NCI-H2107 treated with DMSO at 0.1 percent for 48 hours (cell line): ENCODE measurements around the gene FAM156B.
"Not testable (repeated sequence)": the region's sequence is repeated elsewhere in the genome, so short reads cannot be mapped to it uniquely, and the experiment has no call there.

Source experiments
- DNase-seq: peaks from one replicate; lab custom pipeline; 2025; ENCODE audit not compliant: unreplicated experiment; lab: John Stamatoyannopoulos, UW

FAM156B gene, protein sequence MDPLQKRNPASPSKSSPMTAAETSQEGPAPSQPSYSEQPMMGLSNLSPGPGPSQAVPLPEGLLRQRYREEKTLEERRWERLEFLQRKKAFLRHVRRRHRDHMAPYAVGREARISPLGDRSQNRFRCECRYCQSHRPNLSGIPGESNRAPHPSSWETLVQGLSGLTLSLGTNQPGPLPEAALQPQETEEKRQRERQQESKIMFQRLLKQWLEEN

DNA sequence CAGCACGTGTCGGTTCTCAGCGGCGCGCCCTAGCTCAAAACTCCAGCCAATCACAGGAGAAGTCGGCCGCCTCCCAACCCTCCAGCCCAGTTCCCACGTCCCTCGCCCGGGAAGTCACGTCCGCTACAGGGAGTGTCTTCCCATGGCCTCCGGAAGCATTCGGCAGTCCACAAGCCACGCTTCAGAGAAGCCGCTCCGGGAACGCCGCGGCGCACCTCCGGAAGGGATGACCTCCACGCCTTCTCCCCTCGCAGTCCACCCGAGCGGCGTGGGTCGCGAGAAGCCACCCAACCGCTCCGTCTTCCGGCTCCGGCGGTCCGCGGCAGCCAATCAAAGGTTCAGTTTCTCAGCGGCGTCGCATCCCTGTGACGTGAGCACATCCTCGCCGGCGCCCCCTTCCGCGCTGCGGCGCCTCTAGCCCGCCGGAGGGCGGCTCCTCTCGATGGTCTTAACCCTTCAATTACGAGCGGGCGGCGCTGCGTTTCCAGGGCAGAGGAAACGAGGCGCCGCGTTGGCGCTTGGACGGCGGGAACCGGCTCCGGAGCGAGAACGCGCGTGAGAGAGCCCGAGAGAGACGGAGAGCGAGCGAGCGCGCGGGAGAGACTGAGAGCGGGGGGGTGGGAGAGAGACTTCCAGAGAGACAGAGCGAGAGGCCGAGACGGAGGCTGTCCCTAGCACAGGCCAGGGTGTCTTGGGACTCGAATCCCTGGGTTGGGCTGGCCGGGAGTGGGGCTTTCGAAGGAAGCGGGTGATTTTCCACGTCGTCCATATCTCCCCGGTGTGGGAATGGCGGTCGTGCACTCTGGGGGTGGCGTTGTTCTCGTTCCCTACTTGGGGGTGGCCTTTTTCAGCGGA is at the start of gene FAM156B:
TSS of gene FAM156B (plus strand) at position 476 of the 855 bp plus-strand sequence. CDS start 9,896 bp downstream, outside the sequence.
- DNase-seq: not testable (repeated sequence)

DNA sequence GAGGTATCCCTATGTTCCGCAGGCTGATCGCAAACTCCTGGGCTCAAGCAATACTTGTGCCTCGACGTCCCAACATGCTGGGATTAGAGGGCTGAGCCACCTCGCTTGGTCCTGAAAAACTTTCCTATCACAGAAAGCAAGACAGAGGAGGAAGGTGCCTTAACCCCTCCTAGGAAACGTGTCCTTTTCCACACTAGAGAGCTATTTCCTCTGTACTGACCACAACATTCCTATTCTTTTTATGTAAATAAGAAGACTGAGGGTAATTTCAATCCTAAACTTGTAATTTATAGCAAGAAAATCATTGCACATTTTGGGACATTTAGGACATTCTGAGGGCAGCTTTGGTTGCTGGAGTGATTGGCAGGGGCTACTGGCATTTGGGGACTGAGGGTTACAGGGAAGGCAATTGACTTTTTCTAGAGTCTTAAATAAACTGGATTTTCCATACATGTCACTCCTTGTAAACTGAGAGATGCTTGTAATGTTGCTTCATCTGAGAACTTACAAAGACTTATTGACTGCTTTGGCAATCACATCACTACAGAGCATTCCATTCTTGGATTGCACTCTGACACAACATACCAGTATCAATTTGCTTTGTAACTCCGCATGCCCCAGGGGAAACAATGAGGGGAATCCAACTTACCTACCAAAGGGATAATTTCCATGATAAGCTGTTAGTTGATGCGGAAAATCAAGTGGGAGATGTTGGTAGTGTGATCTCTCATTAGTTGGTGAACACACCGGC is 44.8 kb upstream of the FAM156B start:
- no peak for DNase-seq

DNA sequence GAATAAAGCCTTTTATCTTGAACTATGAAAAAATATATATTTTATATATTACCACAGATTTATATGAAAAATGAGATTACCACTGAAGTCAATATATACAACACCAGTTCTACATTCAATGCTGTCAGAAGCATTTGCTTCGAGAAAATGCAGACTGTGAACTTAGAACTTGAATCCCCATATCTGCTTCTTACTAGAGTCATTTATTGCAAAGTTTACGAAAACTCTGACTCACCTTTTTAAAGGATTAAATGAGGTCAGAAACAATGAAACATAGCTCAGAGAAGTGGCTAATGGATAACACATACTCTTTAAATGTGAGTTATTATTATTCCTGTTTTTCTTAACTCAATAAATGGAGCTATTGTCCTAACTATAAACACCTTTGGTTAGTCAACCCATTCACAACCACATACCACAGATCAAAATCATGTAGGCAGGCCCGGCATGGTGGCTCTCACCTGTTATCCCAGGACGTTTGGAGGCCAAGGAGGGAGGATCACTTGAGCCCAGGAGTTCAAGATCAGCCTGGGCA is 40.1 kb upstream of the FAM156B start:
- not testable (repeated sequence) for DNase-seq

DNA sequence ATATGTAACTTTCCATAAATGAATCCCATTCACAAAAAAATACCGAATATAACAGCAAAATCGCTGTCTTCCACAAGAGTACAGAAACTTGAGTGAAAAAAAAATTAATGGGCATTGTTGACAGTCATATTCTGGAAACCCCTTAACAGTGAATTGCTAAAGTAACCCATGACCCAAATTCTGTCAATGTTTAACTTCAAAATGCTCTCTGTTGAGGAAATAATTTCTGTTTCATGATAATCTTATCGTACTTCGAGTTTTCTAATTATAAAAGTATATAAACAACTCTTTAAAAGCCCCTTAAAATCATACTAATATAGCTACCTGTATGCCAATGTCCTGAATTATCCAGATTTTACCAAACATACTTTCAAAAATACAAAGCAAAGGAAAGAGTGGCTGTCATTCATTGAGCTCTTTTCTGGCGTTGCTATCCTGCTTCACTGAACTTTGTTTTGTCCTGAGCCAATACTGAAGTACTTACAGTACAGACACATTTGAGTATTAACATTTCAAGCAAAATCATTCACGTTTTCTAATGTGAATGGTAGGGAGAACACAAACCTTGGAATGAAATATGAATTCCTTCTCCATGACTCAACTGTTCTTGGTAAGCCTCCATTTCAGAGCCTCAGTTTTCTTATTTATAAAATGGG is 31.7 kb upstream of the FAM156B start:
- DNase-seq: no peak

DNA sequence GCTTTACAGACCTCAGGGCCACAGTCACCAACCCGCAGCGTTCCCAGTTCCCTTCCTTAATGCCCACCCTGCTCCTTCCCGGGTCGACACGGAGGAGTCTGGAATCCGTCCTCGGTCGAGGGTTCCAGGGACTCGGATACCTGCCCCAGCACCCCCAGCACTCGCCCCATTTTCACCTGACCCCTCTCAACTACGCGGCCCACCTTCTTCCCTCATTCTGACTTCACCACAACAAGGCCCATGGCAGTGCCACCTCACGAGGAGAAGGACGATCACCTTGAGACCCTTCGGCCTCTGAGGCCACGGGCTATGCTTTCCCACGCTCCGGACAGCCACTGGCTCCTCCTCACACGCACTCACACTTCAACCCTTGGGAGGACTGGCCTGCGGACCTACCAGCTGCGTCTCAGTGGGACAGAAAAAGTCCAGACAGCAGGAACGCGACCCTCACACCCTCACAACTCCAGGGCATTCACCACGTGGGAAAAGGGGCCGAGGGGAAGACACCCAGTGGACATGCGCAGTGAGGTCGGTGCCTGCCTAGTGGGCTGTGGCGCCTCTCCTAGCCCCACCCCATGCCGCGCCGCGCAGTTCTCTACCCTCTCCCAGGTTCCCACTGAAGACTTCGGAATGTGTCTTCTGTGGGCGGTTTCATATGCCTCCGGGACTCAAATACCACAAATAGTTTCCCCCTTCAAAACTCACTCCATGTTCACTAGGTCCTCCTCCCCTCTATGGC is 29.4 kb upstream of the FAM156B start, which contains the start of gene XAGE3:
TSS of gene XAGE3 (minus strand) at position 474 of the 739 bp plus-strand sequence. CDS start 950 bp downstream, outside the sequence.
- DNase-seq: no peak

DNA sequence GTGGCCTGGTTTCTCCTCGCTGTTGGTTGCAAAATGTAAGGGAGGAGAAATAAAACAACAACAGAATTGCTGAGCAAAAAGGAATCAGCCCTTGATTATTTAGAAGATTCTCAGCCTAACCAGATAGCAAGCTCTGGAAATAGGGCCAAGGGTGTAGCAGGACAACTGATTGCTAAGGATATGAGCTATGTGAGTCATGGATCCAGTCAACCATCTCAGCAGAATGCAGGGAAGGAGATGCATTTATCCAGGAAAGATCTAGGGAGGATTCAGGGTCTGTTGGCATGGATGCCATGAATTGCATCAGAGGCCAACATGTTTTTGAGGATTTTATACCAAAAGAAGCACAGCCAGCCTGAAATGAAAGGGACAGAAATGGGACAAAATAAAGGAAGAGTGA is 27.1 kb upstream of the FAM156B start:
- DNase-seq: no peak

DNA sequence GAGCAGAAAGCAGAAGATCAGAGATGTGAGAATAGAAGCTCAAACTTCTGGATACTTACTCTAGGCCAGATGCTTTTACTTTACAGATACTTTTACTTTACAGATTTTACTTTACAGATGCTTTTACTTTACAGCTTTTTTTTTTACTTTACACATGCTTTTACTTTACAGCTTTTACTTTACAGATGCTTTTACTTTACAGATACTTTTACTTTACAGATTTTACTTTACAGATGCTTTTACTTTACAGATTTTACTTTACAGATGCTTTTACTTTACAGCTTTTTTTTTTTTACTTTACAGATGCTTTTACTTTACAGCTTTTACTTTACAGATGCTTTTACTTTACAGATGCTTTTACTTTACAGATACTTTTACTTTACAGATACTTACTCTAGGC is 23.3 kb upstream of the FAM156B start:
- DNase-seq: not testable (repeated sequence)

DNA sequence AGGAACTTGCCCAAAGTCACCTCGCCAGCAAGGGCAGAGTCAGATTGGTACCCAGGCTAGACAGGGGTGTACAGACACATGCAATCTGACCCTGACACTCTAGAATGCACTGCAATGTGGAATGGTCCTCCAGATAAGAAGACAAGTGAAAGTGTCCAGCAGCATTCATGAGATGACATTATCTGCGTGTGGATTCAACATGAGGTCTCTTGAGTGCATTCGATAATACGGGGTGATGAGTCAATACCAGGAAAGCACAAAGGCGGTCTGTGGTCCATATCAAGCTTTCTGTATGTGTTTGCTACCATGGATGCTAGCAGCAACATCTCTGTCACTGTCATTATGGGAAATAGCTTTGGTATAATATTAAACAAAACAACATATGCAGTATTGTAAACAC is 22.5 kb upstream of the FAM156B start:
- DNase-seq: no peak

DNA sequence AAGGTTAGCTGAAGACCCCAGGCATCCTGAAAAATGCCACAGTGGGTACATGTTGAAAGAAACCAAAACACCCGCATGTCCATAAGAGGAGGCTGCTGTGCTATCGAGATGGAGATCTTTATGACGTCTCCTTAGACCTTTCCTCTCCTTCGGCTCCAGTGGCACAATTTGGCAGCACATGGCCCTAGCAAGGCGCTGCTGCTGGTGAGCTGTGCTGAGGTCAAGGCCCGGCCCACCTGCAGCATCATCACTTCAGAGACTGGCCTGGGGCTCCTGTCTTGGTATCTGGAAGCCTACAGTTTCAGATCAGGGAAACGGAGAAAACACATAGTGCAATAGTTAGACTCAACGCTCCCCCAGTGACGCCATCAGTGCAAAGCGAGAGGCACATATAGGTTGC is 21.7 kb upstream of the FAM156B start:
- DNase-seq: not testable (repeated sequence)

DNA sequence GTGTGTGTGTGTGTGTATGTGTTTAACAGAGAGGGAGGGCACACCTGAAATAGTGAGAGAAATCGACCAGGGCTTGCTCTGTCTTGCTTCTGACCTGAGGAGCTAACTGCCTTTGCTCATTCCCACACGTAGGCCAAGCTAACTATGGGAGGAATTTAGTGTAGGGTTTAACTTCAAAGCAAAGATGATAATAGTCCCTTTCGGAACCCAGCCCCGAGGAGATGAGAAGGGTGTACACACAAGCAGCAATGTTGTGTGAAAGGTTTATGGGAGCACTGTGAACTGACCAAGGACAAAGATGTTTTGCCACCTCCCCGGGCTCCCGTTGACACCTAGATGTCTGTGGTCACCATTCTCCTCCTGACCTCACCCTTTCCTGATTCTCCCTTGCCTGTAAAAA is 20.7 kb upstream of the FAM156B start:
- not testable (repeated sequence) for DNase-seq

DNA sequence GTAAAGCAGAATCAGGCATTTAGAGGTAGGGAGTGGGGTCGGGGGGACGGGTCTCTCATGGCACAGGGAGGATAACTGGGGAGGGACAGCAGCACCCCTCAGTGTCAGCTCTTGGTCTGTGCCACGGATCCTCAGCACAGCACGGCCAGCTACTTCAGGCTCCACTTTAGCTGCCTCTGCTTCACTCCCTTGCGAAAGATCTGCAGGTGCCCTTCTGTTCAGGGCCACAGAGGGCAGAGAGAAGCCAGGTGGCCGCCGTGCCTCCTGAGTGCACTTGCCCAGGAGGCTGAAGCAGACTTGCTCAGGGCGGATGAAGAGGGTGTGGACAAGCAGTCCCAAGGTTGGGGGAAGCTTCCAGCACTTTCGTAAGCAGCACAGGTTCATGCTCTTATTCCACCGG is 9.7 kb upstream of the FAM156B start:
- DNase-seq: not testable (repeated sequence)

DNA sequence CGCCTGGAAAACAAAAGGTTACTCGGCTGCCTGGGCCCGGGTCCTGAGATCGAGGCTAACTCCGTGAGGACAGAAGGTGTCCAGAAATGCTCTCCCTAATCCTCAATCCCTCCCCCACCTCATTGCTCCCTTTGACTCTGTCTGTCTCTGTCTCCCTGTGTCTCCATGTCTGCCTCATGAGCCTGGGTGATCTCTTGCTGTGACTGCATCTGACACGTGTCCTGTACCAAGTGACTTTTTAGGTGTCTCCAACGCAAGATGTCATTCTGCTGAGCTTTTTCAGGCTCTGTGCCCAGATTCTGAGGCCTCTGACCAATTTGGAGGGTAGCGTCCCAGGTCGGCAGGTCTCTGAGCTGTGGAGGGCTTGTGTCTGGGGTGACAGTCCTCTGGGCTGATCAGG is 9.0 kb upstream of the FAM156B start:
- DNase-seq: not testable (repeated sequence)

DNA sequence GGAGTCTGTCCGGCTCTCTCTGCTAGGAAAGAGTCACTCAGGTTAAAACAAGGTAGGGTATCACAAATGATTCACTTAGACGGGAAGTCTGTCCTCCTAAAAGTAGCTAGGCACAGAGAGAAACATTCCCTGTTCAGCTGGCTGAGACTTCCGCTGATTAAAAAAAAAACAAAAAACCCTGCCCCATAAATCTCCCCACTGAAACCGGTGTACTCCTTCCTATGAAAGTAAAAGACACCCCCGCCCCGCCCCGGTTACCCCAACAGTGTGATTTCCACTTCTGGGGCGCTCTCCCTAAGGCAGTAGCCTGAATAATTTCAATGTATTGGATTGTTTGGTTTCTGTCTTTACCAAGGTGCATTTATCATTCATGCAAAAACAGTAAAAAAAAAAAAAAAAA is 692 bp upstream of the FAM156B start:
- DNase-seq: not testable (repeated sequence)

DNA sequence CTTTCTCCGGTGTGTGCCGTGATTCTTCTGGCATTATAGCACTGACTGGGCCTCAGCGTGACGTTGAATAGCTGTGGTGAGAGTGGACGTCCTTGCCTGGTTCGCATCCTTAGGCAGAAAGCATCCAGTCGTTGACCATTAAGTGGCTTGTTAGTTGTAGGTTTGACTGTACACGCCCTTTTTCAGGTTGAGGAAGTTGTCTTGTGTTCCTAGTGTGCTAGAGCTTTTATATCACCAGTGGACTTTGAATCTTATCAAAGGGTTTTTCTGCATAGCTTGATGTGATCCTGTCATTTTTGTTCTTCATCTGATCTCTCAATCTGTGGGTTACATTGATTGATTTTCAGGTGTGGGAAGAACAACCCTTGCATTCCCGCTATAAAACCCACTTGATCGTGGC is 8.4 kb downstream of the FAM156B start:
- DNase-seq: not testable (repeated sequence)

DNA sequence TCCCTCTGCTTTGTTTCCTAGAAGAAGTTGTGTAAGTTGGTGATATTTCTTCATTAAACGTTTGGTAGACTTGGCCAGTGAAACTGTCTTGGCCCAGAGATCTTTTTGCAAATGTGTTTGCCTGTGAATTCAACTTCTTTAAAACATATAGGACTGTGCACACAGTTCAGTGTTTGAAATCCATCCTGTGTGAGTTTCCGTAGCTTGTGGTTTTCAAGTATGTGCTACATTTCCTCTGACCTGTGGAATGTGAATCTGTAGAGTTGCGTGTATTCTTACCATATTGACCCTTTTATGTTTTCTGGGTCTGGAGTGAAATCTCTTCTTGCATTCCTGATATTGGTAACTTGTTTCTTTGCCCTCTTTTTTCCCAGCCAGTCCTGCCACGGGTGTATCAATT is 8.9 kb downstream of the FAM156B start:
- DNase-seq: not testable (repeated sequence)

DNA sequence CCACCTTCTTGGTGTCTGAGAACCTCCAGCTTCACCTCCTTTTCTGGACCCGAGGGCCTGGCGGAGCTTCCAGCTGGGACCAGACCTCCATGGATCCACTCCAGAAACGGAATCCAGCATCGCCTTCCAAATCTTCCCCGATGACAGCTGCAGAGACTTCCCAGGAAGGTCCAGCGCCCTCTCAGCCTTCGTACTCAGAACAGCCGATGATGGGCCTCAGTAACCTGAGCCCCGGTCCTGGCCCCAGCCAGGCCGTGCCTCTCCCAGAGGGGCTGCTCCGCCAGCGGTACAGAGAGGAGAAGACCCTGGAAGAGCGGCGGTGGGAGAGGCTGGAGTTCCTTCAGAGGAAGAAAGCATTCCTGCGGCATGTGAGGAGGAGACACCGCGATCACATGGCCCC is 10.0 kb downstream of the FAM156B start:
- DNase-seq: not testable (repeated sequence)

DNA sequence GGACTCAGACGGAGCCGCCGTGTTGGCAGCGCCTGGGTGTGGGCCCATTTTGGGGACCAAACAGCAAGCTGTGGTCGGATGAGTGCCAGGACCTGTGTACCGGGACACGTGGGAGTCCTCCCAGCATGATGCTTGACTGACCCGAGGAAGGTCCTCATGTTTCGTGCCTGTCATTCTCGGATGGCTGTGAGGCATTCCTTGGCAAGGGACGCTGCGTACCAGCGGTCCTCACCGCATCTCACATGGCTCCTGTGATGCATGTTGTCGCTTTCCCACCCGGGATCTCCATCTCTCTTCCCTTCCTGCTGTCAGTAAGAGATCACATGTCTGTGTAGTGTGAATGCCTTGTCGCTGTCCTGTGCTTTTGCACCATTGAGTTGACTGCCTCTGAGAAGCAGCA is 10.8 kb downstream of the FAM156B start:
- not testable (repeated sequence) for DNase-seq

DNA sequence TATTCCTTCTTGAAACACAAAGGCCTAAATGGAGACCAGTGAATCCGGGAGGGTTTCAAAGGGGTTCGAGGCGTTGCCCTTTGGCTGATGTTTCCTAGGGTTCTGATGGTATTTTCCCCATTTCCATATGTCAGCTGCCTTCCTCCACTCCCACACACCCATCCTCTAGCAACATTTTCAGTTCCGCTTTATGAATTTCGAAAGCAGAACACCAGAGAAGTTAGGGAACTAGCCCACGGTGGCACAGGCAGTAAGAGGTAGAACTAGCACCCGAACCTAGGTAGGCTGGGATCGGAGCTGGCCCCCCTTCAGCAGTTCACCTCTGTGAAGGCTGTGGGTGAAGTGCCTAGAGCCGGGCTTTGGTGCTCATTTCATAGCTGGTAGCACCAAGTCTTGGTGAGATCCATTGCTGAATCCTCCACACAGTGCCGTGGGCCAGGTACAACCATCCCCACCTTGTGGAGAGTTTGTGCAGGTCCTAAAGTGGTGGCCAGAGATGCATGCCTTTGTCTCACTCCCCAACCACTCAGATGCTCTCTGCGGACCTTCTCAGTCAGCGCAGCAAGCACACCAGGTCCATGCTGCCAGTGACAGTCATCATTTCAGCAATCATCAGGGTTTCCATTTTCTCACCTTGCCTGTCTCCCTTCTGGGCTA is 12.3 kb downstream of the FAM156B start:
- DNase-seq: not testable (repeated sequence)

DNA sequence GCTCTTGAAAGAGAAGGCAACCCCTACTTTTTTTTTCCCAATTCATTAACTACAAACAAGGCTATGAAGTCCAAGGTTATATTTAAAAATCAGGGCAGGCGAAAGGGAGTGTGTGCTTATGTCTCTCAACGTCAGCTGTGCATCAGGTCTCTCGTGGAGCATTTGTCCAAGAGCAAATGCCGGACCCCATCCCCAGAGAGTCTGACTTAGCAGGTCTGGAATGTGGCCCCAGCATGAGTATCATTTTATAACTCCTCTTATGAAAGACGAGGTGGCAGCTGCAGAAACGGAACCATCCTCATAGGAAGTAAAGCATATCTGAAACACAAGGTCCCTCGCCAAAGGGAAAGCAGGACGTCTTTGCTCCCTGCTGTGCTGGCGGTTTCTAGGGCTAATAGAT is 16.6 kb downstream of the FAM156B start:
- not testable (repeated sequence) for DNase-seq
